Right hindlimb (tissue), 1 donor: ENCODE measurements around the gene SEMA3F.

Source experiments
- DNase-seq: peaks from one replicate; pipeline ENCODE4 v3.0.0-alpha.2; 2018

The SEMA3F gene

GRCh38 chr3:50236484-50237132 is 81.5 kb downstream of the SEMA3F start:
- no peak for DNase-seq

- DNase-seq = peak; percentile 65
Observed at GRCh38 chr3:50237133-50237651, 82.1 kb downstream of the SEMA3F start.

- DNase-seq = peak; percentile 88
Observed at GRCh38 chr3:50237754-50238548, 82.8 kb downstream of the SEMA3F start.

- peak; percentile 62 for DNase-seq
Observed at GRCh38 chr3:50238549-50239026, 83.5 kb downstream of the SEMA3F start.
